K562 (cell line): ENCODE measurements around the gene ADARB2. TPM values are rescaled to one million over a fixed set of nuclear protein-coding genes. Genes with fewer than 3 reads are reported as not detected.

Source experiments
- ATAC-seq: fragments of 200-7000 bp; cut with Tn5 transposase; 3 replicates; pipeline ENCODE4 v1.9.1; 2020; ENCODE audit warnings: moderate library complexity
- BruUV-seq: library from RNA; stranded (reverse); fragments of 400-500 nt; replicated peaks from 2 replicates; lab custom pipeline; 2021; lab: Mats Ljungman, UMichigan
- CTCF ChIA-PET: fragments of 300-600 bp; formaldehyde crosslinking; extraction: SDS; loops from one replicate; lab custom pipeline; 2021; ENCODE audit warnings: low intra/inter-chr PET ratio; lab: Yijun Ruan, JAX
- POLR2A ChIA-PET: fragments of 300-600, 350-650 bp; sonication (Branson Sonifier 250); formaldehyde crosslinking; extraction: SDS; loops from one replicate; lab custom pipeline; 2021; ENCODE audit warnings: antibody characterized with exemption, inconsistent platforms; lab: Yijun Ruan, JAX
- DNase-seq, 4 experiments: peaks; one replicate each; pipeline versions ENCODE4 v3.0.0 to v3.0.0-alpha.2; 2011 to 2018; ENCODE audit warnings: low spot score in 3 of 4, mixed read lengths in 3 of 4; ENCODE audit errors: extremely low read depth in 1 of 4
- FAIRE-seq: peaks from 2 replicates; lab custom pipeline; 2011; peaks lifted over from hg19 to GRCh38; lab: Jason Lieb, UNC
- H2AFZ ChIP-seq: 2 replicates; pipeline ENCODE4 v1.6.0; 2011; ENCODE audit warnings: low read depth, low read length, control low read depth, inconsistent platforms
- H3K27ac ChIP-seq: fragments of 200-600 bp; 3 replicates; pipeline ENCODE4 v1.8.0; 2011; ENCODE audit warnings: low read depth, mild to moderate bottlenecking, control low read depth, inconsistent platforms, low read length, moderate library complexity, mixed read lengths; ENCODE audit errors: extremely low read depth
- H3K27me3 ChIP-seq, 2 experiments: fragments of 300-600 bp in 1 of 2; 2 replicates in 1 of 2; 3 replicates in 1 of 2; pipeline versions ENCODE4 v1.6.0 to v1.8.0; 2011; ENCODE audit warnings: inconsistent platforms in 2 of 2, low read length in 2 of 2, mild to moderate bottlenecking in 1 of 2, mixed read lengths in 1 of 2, moderate library complexity in 1 of 2; ENCODE audit not compliant: control insufficient read depth in 2 of 2, insufficient read depth in 2 of 2
- H3K36me3 ChIP-seq: fragments of 300-600 bp; 3 replicates; pipeline ENCODE4 v1.8.0; 2011; ENCODE audit warnings: mild to moderate bottlenecking, low read length, inconsistent platforms; ENCODE audit not compliant: control insufficient read depth, insufficient read depth
- H3K4me1 ChIP-seq, 2 experiments: fragments of 200-600 bp in 1 of 2; replicated peaks in 1 of 2; 2 replicates in 1 of 2; 3 replicates in 1 of 2; pipeline versions ENCODE4 v1.5.1 to v1.8.0; 2011; ENCODE audit warnings: inconsistent platforms in 2 of 2, low read length in 2 of 2, mild to moderate bottlenecking in 1 of 2, mixed read lengths in 1 of 2, moderate library complexity in 1 of 2; ENCODE audit not compliant: control insufficient read depth in 2 of 2, insufficient read depth in 2 of 2
- H3K4me2 ChIP-seq: 2 replicates; pipeline ENCODE4 v1.6.1; 2011; ENCODE audit warnings: low read length, control low read depth, inconsistent platforms, mixed read lengths; ENCODE audit not compliant: insufficient read depth
- H3K4me3 ChIP-seq: fragments of 200-600 bp; sonication (generic), shearing (Covaris generic); 2 replicates; pipeline ENCODE4 v1.5.1; 2016; ENCODE audit warnings: control low read depth, inconsistent platforms
- H3K79me2 ChIP-seq: fragments of 200-600 bp; 3 replicates; pipeline ENCODE4 v1.8.0; 2011; ENCODE audit warnings: low read length, inconsistent platforms; ENCODE audit not compliant: control insufficient read depth, insufficient read depth
- H3K9ac ChIP-seq, 2 experiments: 2 replicates each; pipeline versions ENCODE4 v1.6.0 to v1.6.1; 2011; ENCODE audit warnings: low read depth in 2 of 2, low read length in 2 of 2, control low read depth in 1 of 2, inconsistent platforms in 1 of 2, mild to moderate bottlenecking in 1 of 2, mixed read lengths in 1 of 2; ENCODE audit not compliant: insufficient read depth in 1 of 2
- H3K9me1 ChIP-seq: one replicate; pipeline ENCODE4 v1.6.0; 2011; ENCODE audit warnings: inconsistent platforms, mild to moderate bottlenecking, low read length, moderate library complexity; ENCODE audit not compliant: control insufficient read depth, insufficient read depth
- H3K9me3 ChIP-seq: replicated peaks from 2 replicates; pipeline ENCODE4 v1.5.1; 2011; ENCODE audit warnings: low read depth, low read length, inconsistent platforms; ENCODE audit not compliant: control insufficient read depth, insufficient read depth
- H4K20me1 ChIP-seq: replicated peaks from 2 replicates; pipeline ENCODE4 v1.6.1; 2011; ENCODE audit warnings: low read length, inconsistent platforms, mixed read lengths; ENCODE audit not compliant: control insufficient read depth, insufficient read depth
- CHD2 ChIP-seq: IDR thresholded peaks from 2 replicates; pipeline ENCODE4 v1.6.1; 2011; ENCODE audit warnings: low read depth, low read length
- DDX20 ChIP-seq: fragments of 450-650 bp; IDR thresholded peaks from 2 replicates; pipeline ENCODE4 v1.6.1; 2016; ENCODE audit warnings: missing genetic modification characterization, low read depth, mild to moderate bottlenecking, missing compliant biosample characterization, moderate library complexity
- GTF2A2 ChIP-seq: IDR thresholded peaks from 2 replicates; pipeline ENCODE4 v1.6.1; 2016; ENCODE audit warnings: mild to moderate bottlenecking, missing genetic modification characterization, missing compliant biosample characterization
- KAT2B ChIP-seq: IDR thresholded peaks from one replicate; pipeline ENCODE4 v1.6.1; 2012; ENCODE audit warnings: low read depth, mild to moderate bottlenecking, control low read depth, inconsistent platforms, low read length, moderate library complexity
- SMAD1 ChIP-seq: fragments of 150-350 bp; IDR thresholded peaks from 2 replicates; pipeline ENCODE4 v1.6.1; 2014; ENCODE audit warnings: low read length, low read depth; ENCODE audit not compliant: partially characterized antibody
- SNAPC5 ChIP-seq: fragments of 250-450 bp; sonication (Bioruptor Pico); IDR thresholded peaks from 2 replicates; pipeline ENCODE4 v1.8.0; 2021; ENCODE audit warnings: moderate library complexity, mild to moderate bottlenecking, inconsistent platforms
- UBTF ChIP-seq, 2 experiments: IDR thresholded peaks; 2 replicates each; pipeline ENCODE4 v1.6.1; 2012; ENCODE audit warnings: improper control_type of control experiment in 2 of 2, low read depth in 2 of 2, low read length in 2 of 2, borderline replicate concordance in 1 of 2
- ZNF146 ChIP-seq: IDR thresholded peaks from one replicate; pipeline ENCODE4 v1.6.1; 2018; ENCODE audit warnings: missing compliant biosample characterization; ENCODE audit not compliant: unreplicated experiment
- WGBS: fragments of 100-300 bp; shearing (Covaris generic); methylation state at CpG from one replicate; pipeline ENCODE4 v1.1.6; 2016; ENCODE audit warnings: low coverage, mixed read lengths; ENCODE audit not compliant: insufficient coverage; ENCODE audit errors: missing lambda C conversion rate; 5-methylcytosine and 5-hydroxymethylcytosine counted together
- in situ Hi-C: fragments of 300-500 bp; cut with MboI; formaldehyde crosslinking; loops from 4 replicates; pipeline ENCODE4 v1.15.0; 2018; ENCODE audit warnings: inconsistent platforms, mixed read lengths
- intact Hi-C: fragments of 100-400 bp; cut with micrococcal nuclease; formaldehyde crosslinking; loops from 2 replicates; pipeline ENCODE4 v1.14.2; 2022
- polyA plus RNA-seq, 8 experiments: library from polyadenylated mRNA; depleted of rRNA in 4 of 8; stranded (reverse) in 5 of 8; unstranded in 3 of 8; fragments of >200 nt; fragmentation: Nextera tagmentation in 2 of 8; fragmentation: Illumina TruSeq in 1 of 8; extraction: Ambion mirVana in 2 of 8; extraction: Trizol in 1 of 8; gene quantifications; 2 replicates each; pipeline versions ENCODE4 v1.2.1 to v1.2.3, GENCODE V29; 2011 to 2014; ENCODE audit warnings: inconsistent platforms in 1 of 8, missing spikeins in 1 of 8
- total RNA-seq, 7 experiments: library from RNA; depleted of rRNA in 6 of 7; stranded (reverse); fragments of >200 nt in 6 of 7; fragmentation: Illumina TruSeq in 2 of 7; extraction: Trizol in 2 of 7; gene quantifications; 2 replicates each; pipeline versions ENCODE4 v1.2.1 to v1.2.3, GENCODE V29; 2011 to 2021; ENCODE audit warnings: low replicate concordance in 1 of 7
- TF ChIP-seq, protein P1 (sequence below), 2 experiments: fragments of 150-350 bp in 1 of 2; IDR thresholded peaks; 2 replicates each; pipeline ENCODE4 v1.6.1; 2012 to 2016; ENCODE audit warnings: low read depth in 2 of 2, low read length in 2 of 2, mild to moderate bottlenecking in 1 of 2, moderate library complexity in 1 of 2

Gene ADARB2
- total and polyA plus RNA-seq, 9 of the 15 experiments (the other 6 are each of a cell fraction or from before 2014, with no cell fraction given) = not detected

DNA sequence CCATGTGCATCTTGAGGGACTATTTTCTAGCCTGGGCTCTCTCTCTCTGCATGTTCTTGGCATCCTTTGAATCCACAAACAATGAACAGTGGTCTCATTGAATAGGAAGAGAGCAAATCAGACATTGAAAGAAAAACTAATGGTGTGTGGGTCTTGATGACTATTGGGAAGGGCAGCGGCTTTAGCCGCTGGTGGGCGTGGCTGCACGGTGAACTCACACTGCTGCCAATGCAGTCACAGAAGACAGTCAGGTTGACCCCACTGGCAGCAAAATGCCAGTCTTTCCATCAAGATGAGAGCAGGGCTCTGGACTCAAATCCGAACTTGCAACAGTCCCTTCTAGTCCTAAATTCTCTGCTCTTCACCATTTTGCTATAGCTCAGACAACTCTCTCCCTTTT lies 91.0 kb downstream of the ADARB2 start:
- BruUV-seq = no TSS peak
- in situ Hi-C loops (no loop called here), intact Hi-C loops (no loop called here)
- no peaks in the 10 kb centered on the region for H3K9me1 ChIP-seq
- H4K20me1 ChIP-seq = no peaks in the 10 kb centered on the region
- H3K4me1 ChIP-seq = no peaks in the 10 kb centered on the region
- no peak overlapping the region for H2AFZ ChIP-seq
- H3K36me3 ChIP-seq = no peaks in the 10 kb centered on the region
- no peak overlapping the region for H3K4me3 ChIP-seq
- POLR2A ChIA-PET = no interaction called here
- WGBS = 0% methylated on average over 5 of the region's 5 CpGs
- H3K27ac ChIP-seq = no peak overlapping the region
- CTCF ChIA-PET = no interaction called here
- TF ChIP-seq ZNF146 (CRISPR knock-in tag) = no peak
- TF ChIP-seq GTF2A2 (tag) = no peak
- TF ChIP-seq, protein P1, sequence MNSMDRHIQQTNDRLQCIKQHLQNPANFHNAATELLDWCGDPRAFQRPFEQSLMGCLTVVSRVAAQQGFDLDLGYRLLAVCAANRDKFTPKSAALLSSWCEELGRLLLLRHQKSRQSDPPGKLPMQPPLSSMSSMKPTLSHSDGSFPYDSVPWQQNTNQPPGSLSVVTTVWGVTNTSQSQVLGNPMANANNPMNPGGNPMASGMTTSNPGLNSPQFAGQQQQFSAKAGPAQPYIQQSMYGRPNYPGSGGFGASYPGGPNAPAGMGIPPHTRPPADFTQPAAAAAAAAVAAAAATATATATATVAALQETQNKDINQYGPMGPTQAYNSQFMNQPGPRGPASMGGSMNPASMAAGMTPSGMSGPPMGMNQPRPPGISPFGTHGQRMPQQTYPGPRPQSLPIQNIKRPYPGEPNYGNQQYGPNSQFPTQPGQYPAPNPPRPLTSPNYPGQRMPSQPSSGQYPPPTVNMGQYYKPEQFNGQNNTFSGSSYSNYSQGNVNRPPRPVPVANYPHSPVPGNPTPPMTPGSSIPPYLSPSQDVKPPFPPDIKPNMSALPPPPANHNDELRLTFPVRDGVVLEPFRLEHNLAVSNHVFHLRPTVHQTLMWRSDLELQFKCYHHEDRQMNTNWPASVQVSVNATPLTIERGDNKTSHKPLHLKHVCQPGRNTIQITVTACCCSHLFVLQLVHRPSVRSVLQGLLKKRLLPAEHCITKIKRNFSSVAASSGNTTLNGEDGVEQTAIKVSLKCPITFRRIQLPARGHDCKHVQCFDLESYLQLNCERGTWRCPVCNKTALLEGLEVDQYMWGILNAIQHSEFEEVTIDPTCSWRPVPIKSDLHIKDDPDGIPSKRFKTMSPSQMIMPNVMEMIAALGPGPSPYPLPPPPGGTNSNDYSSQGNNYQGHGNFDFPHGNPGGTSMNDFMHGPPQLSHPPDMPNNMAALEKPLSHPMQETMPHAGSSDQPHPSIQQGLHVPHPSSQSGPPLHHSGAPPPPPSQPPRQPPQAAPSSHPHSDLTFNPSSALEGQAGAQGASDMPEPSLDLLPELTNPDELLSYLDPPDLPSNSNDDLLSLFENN (IDR thresholded peaks at IDR 0.05; ENCODE audit: low read depth in 2 of 2, low read length in 2 of 2) = no peak
- TF ChIP-seq KAT2B = no peak
- TF ChIP-seq DDX20 (tag) = no peak
- TF ChIP-seq SNAPC5 (CRISPR knock-in tag) = no peak
- no peak for TF ChIP-seq SMAD1
- no peak for TF ChIP-seq UBTF (IDR thresholded peaks at IDR 0.05; ENCODE audit: borderline replicate concordance in 1 of 2, low read depth in 2 of 2, low read length in 2 of 2)
- no peak for TF ChIP-seq CHD2
- no peak for DNase-seq
- no peak overlapping the region for H3K4me2 ChIP-seq
- H3K27me3 ChIP-seq = peaks cover 0 to 11% of the 10 kb centered on the region in 2 experiments; a peak in 2 of 5 replicates
- no peak overlapping the region for H3K9ac ChIP-seq
- no peak for ATAC-seq
- no peaks in the 10 kb centered on the region for H3K9me3 ChIP-seq
- H3K79me2 ChIP-seq = no peaks in the 10 kb centered on the region
- FAIRE-seq = no peak
